Pons (tissue), 1 donor: ENCODE data around the gene NYNRIN.
"Not testable (repeated sequence)": the region's sequence is repeated elsewhere in the genome, so short reads cannot be mapped to it uniquely, and the experiment has no call there.

Source experiments
- DNase-seq: peaks from one replicate; pipeline ENCODE4 v3.0.0-alpha.2; 2016; ENCODE audit warnings: low spot score

Gene NYNRIN

GRCh38 chr14:24431569-24432258 lies 32.9 kb downstream of the NYNRIN start:
- peak; percentile 77 for DNase-seq

DNA sequence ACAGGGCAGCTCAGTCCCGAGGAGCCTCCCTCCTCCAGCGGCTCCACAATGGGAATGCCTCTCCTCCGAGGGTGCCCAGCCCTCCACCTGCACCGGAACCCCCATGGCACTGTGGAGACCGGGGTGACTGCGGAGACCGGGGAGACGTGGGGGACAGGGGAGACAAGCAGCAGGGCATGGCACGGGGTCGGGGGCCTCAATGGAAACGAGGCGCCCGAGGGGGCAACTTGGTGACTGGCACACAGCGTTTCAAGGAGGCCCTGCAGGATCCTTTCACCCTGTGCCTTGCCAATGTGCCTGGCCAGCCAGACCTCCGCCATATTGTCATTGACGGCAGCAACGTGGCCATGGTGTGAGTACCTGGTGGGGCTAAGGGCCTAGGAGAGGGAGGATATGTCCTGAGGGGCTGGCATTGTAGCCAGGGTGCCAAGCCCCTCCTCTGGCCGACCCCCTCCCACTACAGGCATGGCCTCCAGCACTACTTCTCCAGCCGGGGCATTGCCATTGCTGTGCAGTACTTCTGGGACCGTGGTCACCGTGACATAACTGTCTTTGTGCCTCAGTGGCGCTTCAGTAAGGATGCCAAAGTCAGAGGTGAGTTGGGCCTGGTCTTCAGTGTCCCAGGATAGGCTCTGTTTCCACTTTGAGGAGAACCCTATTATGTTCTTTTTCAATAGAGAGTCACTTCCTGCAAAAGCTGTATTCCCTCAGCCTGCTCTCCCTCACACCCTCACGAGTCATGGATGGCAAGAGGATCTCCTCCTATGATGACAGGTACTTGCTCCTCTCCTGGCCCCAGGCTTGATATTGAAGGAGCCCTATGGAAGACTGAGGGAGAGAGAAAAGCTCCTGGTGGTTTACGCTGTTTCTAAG lies 33.7 kb downstream of the NYNRIN start:
- DNase-seq = no peak

- no peak for DNase-seq
These were observed 35.2 kb downstream of the NYNRIN start for GRCh38 chr14:24434036-24434435.

GRCh38 chr14:24434676-24435075 lies 35.9 kb downstream of the NYNRIN start:
- no peak for DNase-seq

DNA sequence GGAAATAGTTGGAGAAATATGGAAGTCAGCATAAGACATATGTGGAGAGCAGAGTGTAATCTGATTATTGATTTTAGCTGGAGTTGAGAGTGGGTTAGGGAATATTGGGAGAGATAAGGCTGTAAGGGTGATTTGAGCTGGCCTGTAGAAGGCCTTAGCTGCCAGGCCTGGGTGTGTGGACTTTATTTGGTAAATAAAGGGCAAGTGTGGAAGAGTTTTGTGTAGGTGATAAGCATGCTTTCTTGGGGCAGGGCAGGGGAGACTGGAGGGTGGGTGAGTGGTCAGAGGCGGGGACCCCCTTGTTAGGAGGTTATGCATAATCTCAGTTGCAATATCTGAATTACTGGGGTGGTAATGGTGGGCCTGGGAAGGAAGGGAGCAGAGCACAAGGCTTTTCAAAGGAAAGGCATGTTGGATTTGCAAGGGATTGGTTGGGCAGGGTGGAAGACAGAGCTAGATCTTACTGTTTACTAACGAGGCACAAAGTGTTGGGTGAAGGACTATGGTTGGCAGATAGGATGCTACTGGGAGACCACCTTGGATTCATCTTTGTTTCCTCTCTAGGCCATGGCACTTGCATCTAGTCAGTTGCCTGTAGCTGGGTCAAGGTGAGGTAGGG lies 36.5 kb downstream of the NYNRIN start:
- DNase-seq = no peak

DNA sequence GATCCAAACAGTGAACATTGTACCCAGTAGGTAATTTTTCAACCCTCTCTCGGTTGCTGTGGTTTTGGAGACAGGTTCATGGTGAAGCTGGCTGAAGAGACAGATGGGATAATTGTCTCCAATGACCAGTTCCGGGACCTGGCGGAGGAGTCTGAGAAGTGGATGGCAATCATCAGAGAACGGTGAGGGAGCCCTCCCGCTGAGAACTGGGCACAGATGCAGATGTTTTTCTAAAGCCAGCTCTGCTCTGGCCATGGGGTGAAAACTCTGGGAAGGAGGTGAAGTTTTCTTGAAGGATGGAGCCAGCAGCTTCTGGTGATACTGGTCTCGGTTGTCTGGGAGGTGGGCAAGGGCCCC lies 37.2 kb downstream of the NYNRIN start:
- DNase-seq = no peak

- peak; percentile 86 for DNase-seq
These were observed 37.7 kb downstream of the NYNRIN start for GRCh38 chr14:24436355-24437019.

- no peak for DNase-seq
These were observed 38.4 kb downstream of the NYNRIN start for GRCh38 chr14:24437020-24437735.

DNA sequence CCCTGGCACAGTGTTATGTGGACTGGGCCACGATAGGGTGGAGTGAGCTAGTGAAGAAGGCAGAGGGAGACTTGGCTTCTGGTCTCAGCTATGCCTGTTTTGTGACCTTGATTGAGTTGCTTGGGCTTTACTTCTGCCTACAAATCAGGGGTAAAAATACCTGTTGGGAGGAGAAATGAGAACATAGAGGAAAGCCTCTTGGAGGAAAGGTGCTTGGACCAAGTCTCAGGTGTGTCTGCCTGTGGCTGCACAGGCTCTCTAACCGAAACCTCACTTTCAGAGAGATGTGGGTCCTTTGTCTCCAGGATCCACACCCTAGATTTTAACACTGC lies 38.9 kb downstream of the NYNRIN start:
- no peak for DNase-seq

DNA sequence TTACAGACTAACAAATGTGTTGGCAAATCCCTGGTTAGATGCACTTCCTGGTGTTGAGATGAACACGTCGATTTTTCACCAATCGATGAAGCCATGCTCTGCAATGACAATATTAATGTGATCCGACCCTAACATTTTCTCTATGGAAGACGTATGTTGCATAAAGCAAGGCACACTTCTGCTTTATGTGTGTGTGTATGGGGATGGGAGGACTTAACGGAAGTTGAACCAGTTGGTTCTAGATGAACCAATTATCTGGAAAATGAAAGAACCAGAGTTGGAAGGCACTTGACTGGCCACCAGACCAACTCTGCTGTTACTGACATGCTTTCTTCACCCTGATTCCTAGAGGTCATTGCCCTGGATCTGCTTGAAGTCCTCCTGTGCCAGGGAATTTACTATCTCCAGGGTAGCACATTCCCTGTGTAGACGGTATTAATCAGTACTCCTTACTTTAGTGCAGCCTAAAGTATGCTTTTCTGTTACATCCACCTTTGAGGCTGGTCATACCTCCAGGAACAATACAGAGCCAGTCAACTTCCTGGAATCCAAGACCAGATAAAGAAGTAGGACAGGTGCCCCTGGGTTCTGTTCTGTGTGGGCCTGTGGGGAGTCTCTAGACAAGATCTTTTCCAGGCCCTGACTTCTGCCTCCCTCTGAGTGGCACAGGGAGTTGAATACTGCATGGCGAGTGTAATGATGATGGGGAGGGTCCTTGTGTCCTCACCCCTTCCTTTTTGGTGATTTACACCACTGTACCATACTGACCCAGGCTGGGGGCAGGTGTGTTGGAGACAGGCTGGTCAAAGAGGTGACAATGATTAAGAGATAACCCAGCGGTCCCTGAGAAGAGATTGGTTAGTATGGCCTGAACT lies 39.7 kb downstream of the NYNRIN start:
- no peak for DNase-seq

DNA sequence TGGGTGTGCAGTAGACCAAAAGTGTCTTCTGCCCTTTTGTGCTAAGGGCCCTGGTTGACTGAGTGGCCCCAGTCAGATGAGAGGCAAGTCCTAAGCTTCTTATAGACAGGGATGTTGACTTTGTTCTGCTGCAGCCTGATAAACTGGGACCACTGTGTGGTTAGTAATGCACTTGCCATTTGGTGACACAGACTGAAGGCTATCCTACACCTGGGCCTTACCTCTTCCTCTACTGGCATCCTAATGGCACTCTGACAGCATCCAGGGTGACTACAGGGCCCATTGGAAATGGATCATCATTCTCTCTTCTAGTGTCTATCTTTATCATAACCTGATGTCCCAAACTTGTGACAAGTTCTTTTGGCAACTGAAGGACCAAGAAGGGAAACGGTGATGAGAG lies 40.5 kb downstream of the NYNRIN start:
- no peak for DNase-seq

DNA sequence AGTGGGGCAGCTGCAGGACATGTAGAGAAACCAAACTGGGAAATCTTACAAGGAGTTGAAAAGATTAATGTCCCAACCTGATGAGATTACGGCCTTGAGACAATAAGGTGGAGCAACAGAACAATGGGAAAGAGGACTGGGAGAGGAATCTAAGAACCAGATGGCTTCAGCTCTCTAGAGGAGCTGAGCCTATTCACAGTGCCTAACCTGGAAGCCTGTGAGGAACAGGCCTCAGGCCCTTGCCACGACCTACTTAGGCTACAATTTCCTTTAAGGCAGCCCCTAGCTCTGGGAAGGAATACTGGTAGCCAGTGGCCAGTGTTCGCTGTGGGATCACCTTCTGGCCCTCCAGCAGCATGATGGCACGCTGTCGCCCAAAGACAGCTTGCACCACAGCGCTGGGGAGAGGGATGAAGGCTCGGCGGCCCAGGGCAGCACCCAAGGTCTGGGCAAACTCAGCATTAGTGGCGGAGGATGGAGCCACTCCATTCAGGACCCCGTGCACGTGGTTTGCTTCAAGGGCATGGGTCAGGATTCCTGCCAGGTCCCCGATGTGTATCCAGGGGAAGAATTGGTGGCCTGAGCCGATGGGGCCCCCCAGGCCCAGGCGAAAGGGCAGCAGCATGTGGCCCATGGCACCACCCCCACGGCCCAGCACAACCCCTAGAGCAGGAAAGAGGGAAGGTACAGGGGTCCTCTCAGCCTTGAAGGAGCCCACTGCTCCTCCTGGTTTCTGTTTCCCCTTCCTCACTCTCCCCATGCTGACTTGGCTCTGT lies 41.2 kb downstream of the NYNRIN start:
- no peak for DNase-seq

DNA sequence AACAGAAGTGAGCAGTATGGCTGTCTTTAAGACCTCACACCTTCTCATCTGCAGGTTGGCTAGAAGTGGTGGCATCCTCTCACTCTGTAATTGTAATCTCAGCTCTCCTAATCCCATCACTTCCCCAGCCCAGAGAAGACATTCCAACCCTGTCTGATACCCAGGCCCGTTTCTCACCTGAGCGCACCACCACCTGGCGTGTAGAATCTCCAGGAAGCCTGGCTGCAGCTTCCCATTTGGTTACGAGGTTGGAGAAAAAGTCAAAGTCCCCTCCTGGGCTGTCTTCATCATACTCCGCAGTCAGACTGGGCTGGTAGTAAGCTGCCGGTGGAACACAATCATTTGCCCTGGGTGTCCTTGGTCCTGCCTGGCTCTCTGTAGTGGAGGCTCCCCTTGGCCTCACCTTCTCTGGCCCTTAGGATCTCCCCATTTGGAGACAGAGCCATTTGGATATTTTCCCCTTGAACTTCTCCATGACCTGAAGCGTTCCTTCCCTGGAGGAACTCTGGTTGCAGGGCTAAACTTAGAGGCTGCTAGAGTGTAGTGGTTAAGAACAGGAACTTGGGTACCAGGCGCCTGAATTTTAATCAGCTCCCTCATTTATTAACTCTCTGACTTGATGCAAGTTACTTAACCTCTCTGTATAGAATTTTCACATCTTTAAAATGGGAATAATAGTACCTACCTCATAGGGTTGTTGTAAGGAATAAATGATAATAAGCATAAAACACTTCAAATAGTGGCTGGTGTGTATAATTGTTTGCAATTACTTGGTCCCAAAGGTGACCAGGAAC lies 42.0 kb downstream of the NYNRIN start:
- no peak for DNase-seq

GRCh38 chr14:24441485-24441884 lies 42.7 kb downstream of the NYNRIN start:
- no peak for DNase-seq

GRCh38 chr14:24441904-24442239 lies 43.1 kb downstream of the NYNRIN start:
- no peak for DNase-seq

DNA sequence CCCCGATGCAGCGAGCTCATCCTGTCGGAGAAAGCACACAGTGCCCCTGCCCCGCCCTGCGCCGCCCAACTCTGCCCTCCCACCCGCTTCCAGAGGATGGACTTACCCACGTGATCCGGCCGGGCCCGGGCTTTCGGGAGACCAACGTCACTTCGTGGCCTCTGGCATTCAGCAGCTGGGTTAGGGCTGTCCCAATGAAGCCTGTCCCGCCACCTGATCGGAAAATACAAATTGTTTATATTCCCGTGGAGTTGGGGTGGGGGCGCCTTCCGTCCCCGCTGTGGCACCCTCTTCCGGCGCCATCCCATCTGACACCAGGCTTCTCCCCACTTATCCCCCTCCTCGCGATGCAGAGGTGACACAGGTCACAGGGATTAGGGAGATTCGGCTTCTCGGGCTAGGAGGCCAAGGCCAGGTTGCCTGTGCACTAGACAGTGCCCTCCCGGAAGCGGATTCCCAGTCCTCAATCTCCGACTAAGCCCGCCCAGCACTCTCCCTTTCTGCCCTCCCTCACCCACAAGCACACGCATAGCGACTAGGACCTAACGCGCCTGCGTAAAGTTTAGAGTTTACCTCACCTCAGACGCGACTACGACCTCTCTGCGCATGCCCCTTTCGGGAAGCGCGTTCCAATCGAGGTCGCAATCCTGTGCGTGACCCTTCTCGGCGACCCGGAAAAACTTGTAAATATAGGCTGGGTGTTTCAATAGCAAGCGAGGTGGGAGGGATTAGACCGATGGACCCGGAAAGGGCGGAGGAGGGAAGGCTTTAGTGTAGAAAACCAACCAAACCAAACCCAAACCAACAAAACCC lies 43.6 kb downstream of the NYNRIN start, which contains the start of gene SDR39U1:
Gene SDR39U1 (minus strand): TSS at position 537 of the 813 bp plus-strand sequence. CDS start 7 bp downstream, at position 530.
- DNase-seq = peak; percentile 100

GRCh38 chr14:24443053-24443665 lies 44.4 kb downstream of the NYNRIN start:
- DNase-seq = no peak

DNA sequence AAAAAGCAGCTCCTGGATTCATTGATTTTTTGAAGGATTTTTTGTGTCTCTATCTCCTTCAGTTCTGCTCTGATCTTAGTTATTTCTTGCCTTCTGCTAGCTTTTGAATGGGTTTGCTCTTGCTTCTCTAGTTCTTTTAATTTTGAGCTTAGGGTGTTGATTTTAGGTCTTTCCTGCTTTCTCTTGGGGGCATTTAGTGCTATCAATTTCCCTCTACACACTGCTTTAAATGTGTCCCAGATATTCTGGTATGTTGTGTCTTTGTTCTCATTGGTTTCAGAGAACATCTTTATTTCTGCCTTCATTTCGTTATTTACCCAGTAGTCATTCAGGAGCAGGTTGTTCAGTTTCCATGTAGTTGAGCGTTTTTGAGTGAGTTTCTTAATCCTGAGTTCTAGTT lies 52.0 kb downstream of the NYNRIN start:
- DNase-seq = not testable (repeated sequence)
